ENCODE data around the gene KIRREL3.

The KIRREL3 gene

DNA sequence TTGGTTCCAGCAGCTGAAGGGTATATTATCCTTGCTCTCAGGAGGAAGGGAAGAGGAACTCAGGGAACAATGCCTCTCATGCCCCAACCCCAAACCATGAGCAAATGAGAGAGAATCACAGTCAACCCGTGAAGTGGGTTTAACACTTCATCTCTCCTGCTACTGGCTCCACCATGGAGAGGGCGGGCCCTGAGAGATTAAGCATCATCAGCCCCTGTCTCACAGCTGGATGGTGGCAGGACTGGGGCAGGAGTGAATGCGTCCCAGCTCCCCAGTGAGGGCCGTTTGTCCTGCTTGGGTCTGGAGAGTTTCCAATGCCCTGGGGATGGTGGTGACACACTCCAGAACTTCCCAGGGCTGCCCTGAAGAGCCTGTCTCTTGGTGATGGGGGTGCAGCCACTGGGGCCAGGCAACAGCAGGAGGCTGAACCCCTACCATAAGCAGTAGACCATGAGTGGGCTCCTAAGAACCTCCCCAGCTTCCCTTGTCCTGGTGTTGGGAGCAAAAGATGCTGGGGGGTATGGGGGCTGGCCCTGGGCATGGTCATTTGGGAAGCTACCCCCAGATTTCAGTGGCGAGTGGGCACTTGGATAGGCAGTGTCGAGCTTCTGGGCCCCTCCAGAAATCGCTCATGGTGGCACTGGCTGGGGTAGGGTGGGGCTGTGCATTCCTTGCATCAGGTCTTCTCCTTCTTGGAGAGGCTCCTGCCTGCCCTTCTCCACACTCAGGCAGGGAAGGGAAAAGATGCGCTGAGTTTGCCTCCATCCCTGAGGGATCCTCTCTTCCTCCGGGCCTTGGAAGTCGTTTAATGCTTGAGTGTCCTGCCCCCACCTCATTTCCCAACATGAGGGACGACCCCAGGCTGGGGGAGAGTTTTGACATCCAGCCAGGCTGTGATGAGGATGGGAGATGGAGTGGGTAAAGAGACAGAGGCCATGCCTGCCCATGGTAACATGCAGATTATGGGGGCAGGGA, 487.5 kb downstream of the KIRREL3 start:
- no peaks in the 10 kb centered on the region for H3K27me3 ChIP-seq (ENCODE audit: low read depth, low read length)
- no peaks in the 10 kb centered on the region for H3K9me3 ChIP-seq (ENCODE audit: control insufficient read depth in 1 of 2, low read length in 2 of 2)

DNA sequence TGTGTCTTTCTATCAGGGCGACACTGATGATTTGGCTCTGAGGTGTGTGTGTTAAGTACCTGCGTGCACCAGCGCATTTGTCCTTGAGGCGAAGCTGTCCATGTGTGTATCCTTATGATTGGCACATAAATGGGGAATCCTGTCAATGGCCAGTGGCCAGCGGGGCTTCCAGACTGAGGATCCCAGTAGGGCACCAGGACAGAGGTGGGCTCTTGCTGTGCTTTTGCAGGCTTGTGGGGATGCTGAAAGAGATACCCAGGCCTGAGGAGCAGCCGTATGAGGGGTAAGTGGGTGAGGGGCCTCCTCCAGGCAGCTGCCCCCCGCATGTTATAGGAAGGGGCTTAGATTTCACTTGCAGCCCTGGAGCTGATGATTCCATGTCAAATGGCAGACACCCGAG, 488.3 kb downstream of the KIRREL3 start:
- Histone ChIP-seq H3K4me3 (ENCODE audit: low read depth in 1 of 2, low read length in 2 of 2) (no peak overlapping the region), H3K9me3 (ENCODE audit: control insufficient read depth in 1 of 2, low read length in 2 of 2) (no peaks in the 10 kb centered on the region), H3K27me3 (ENCODE audit: low read depth, low read length) (no peaks in the 10 kb centered on the region), H3K4me1 (ENCODE audit: control insufficient read depth in 1 of 2, insufficient read depth in 2 of 2, low read length in 2 of 2) (no peaks in the 10 kb centered on the region), H3K27ac (ENCODE audit: low read length) (no peak overlapping the region), H3K36me3 (ENCODE audit: control insufficient read depth in 1 of 2, insufficient read depth in 2 of 2, low read length in 2 of 2) (no peaks in the 10 kb centered on the region)

More for the DNA sequence above, 487.5 kb downstream of the KIRREL3 start:
- no peaks in the 10 kb centered on the region for H3K4me1 ChIP-seq (ENCODE audit: control insufficient read depth in 1 of 2, insufficient read depth in 2 of 2, low read length in 2 of 2)
- no peak overlapping the region for H3K4me3 ChIP-seq (ENCODE audit: low read depth in 1 of 2, low read length in 2 of 2)
- no peak overlapping the region for H3K27ac ChIP-seq (ENCODE audit: low read length)
- H3K36me3 ChIP-seq (ENCODE audit: control insufficient read depth in 1 of 2, insufficient read depth in 2 of 2, low read length in 2 of 2), result no peaks in the 10 kb centered on the region

DNA sequence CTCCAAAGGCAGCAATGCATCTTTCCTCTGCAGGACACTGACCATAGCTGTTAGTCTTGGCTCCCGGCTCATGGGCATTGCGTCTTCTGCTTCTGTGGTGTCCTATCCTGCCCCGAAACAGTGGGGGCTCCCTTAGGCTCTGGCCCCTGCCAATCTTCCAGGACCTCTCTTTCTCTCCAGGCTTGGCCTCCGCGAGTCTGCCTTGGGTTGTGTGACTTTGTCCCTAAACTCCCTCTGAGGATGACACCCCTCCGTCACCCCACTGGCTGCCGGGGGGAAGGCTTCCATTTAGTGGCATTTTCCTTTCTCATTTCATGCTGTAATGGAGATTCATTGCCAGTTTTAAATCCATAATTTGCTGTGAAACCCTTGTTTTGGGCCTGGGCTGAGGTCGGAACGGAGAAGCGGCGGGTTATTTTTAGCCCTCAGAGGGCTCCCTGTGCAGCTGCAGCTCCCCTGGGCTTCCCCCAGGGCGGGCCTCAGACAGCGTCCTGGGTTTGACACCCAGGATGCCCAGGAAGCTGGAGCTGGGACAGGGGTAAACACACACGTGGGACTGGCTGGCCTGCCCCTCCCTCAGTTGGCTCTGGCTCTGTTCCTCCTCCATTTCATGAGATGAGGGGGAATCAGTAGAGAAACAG, 489.0 kb downstream of the KIRREL3 start:
- no peaks in the 10 kb centered on the region for H3K36me3 ChIP-seq (ENCODE audit: control insufficient read depth in 1 of 2, insufficient read depth in 2 of 2, low read length in 2 of 2)
- no peaks in the 10 kb centered on the region for H3K4me1 ChIP-seq (ENCODE audit: control insufficient read depth in 1 of 2, insufficient read depth in 2 of 2, low read length in 2 of 2)
- no peak overlapping the region for H3K4me3 ChIP-seq (ENCODE audit: low read depth in 1 of 2, low read length in 2 of 2)
- no peak overlapping the region for H3K27ac ChIP-seq (ENCODE audit: low read length)
- H3K9me3 ChIP-seq (ENCODE audit: control insufficient read depth in 1 of 2, low read length in 2 of 2), result peaks cover 0 to 5% of the 10 kb centered on the region in 2 donors
- no peaks in the 10 kb centered on the region for H3K27me3 ChIP-seq (ENCODE audit: low read depth, low read length)

- H3K9me3 ChIP-seq (ENCODE audit: control insufficient read depth in 1 of 2, low read length in 2 of 2), result peaks cover 0 to 9% of the 10 kb centered on the region in 2 donors
- no peaks in the 10 kb centered on the region for H3K36me3 ChIP-seq (ENCODE audit: control insufficient read depth in 1 of 2, insufficient read depth in 2 of 2, low read length in 2 of 2)
- no peaks in the 10 kb centered on the region for H3K4me1 ChIP-seq (ENCODE audit: control insufficient read depth in 1 of 2, insufficient read depth in 2 of 2, low read length in 2 of 2)
- no peak overlapping the region for H3K4me3 ChIP-seq (ENCODE audit: low read depth in 1 of 2, low read length in 2 of 2)
- no peaks in the 10 kb centered on the region for H3K27me3 ChIP-seq (ENCODE audit: low read depth, low read length)
- no peak overlapping the region for H3K27ac ChIP-seq (ENCODE audit: low read length)
Observed at GRCh38 chr11:126510621-126511370, 489.8 kb downstream of the KIRREL3 start.

- Histone ChIP-seq H3K4me1 (ENCODE audit: control insufficient read depth in 1 of 2, insufficient read depth in 2 of 2, low read length in 2 of 2) (no peaks in the 10 kb centered on the region), H3K4me3 (ENCODE audit: low read depth in 1 of 2, low read length in 2 of 2) (no peak overlapping the region), H3K36me3 (ENCODE audit: control insufficient read depth in 1 of 2, insufficient read depth in 2 of 2, low read length in 2 of 2) (no peaks in the 10 kb centered on the region), H3K9me3 (ENCODE audit: control insufficient read depth in 1 of 2, low read length in 2 of 2) (peaks cover 0 to 16% of the 10 kb centered on the region in 2 donors), H3K27me3 (ENCODE audit: low read depth, low read length) (no peaks in the 10 kb centered on the region), H3K27ac (ENCODE audit: low read length) (no peak overlapping the region)
Observed at GRCh38 chr11:126507646-126508045, 492.9 kb downstream of the KIRREL3 start.

DNA sequence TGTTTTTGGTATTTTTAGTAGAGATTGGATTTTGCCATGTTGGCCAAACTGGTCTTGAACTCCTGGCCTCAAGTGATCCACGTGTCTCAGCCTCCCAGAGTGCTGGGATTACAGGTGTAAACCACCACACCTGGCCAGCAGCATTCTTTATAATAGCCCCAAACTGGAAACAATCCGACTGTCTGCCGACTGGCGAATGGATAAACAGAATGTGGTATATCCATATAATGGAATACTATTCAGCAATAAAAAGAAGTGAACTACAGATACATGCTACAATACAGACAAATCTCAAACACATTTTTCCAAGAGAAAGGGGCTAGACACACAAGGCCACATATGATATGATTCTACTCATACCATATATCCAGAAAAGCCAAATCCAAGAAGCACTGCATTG, 493.8 kb downstream of the KIRREL3 start:
- no peaks in the 10 kb centered on the region for H3K4me1 ChIP-seq (ENCODE audit: control insufficient read depth in 1 of 2, insufficient read depth in 2 of 2, low read length in 2 of 2)
- peaks cover 0 to 16% of the 10 kb centered on the region in 2 donors for H3K9me3 ChIP-seq (ENCODE audit: control insufficient read depth in 1 of 2, low read length in 2 of 2)
- H3K36me3 ChIP-seq (ENCODE audit: control insufficient read depth in 1 of 2, insufficient read depth in 2 of 2, low read length in 2 of 2), result no peaks in the 10 kb centered on the region
- no peaks in the 10 kb centered on the region for H3K27me3 ChIP-seq (ENCODE audit: low read depth, low read length)
- no peak overlapping the region for H3K27ac ChIP-seq (ENCODE audit: low read length)
- no peak overlapping the region for H3K4me3 ChIP-seq (ENCODE audit: low read depth in 1 of 2, low read length in 2 of 2)

- no peak overlapping the region for H3K4me3 ChIP-seq (ENCODE audit: low read depth in 1 of 2, low read length in 2 of 2)
- no peaks in the 10 kb centered on the region for H3K36me3 ChIP-seq (ENCODE audit: control insufficient read depth in 1 of 2, insufficient read depth in 2 of 2, low read length in 2 of 2)
- peaks cover 0 to 16% of the 10 kb centered on the region in 2 donors for H3K9me3 ChIP-seq (ENCODE audit: control insufficient read depth in 1 of 2, low read length in 2 of 2)
- H3K27me3 ChIP-seq (ENCODE audit: low read depth, low read length), result no peaks in the 10 kb centered on the region
- no peaks in the 10 kb centered on the region for H3K4me1 ChIP-seq (ENCODE audit: control insufficient read depth in 1 of 2, insufficient read depth in 2 of 2, low read length in 2 of 2)
- H3K27ac ChIP-seq (ENCODE audit: low read length), result no peak overlapping the region
Observed at GRCh38 chr11:126502982-126503381, 497.6 kb downstream of the KIRREL3 start.

DNA sequence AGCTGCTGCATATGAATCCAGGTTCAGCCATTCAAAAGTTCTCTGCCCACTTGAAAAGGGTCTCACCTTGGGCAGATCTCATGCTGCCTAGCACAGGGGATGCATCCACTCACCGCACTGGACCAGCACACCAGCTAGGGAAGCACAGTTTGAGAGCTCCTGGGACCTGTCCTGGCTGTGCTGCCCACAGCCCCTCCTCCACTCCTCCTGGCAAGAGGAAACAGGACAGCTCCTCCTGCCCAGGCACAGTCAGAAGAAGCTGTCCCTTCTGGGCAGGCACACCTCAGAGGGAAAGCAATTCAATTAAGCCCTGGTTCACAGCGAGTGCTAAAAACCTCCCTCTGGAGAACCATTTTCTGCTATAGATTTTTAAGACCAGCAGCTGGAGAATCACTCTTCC, 498.4 kb downstream of the KIRREL3 start:
- no peak overlapping the region for H3K4me3 ChIP-seq (ENCODE audit: low read depth in 1 of 2, low read length in 2 of 2)
- no peaks in the 10 kb centered on the region for H3K27me3 ChIP-seq (ENCODE audit: low read depth, low read length)
- no peaks in the 10 kb centered on the region for H3K36me3 ChIP-seq (ENCODE audit: control insufficient read depth in 1 of 2, insufficient read depth in 2 of 2, low read length in 2 of 2)

DNA sequence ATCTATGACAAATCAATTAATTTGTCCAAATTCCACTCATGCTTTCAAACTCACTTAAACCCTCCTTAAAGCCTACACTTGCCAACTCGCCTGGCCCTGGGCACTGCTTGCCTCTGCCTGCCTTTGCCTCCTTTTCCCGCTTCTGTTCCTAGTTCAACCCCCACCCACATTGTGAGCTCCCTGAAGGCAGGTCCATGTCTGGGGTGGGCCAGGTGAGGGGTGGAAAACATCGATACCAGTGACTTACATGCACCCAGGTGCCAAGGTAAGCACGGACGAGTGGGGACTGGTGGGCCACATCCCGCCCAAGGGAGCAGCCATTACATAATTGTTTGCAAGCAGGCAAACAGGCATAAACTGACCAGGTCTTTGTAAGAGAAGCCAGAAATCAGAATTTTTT, 498.9 kb downstream of the KIRREL3 start:
- no peak overlapping the region for H3K27ac ChIP-seq (ENCODE audit: low read length)
- H3K4me3 ChIP-seq (ENCODE audit: low read depth in 1 of 2, low read length in 2 of 2), result no peak overlapping the region
- H3K4me1 ChIP-seq (ENCODE audit: control insufficient read depth in 1 of 2, insufficient read depth in 2 of 2, low read length in 2 of 2), result no peaks in the 10 kb centered on the region
- H3K36me3 ChIP-seq (ENCODE audit: control insufficient read depth in 1 of 2, insufficient read depth in 2 of 2, low read length in 2 of 2), result no peaks in the 10 kb centered on the region
- no peaks in the 10 kb centered on the region for H3K27me3 ChIP-seq (ENCODE audit: low read depth, low read length)
- peaks cover 0 to 12% of the 10 kb centered on the region in 2 donors for H3K9me3 ChIP-seq (ENCODE audit: control insufficient read depth in 1 of 2, low read length in 2 of 2)

More for the DNA sequence above, 498.4 kb downstream of the KIRREL3 start:
- no peaks in the 10 kb centered on the region for H3K4me1 ChIP-seq (ENCODE audit: control insufficient read depth in 1 of 2, insufficient read depth in 2 of 2, low read length in 2 of 2)
- peaks cover 0 to 16% of the 10 kb centered on the region in 2 donors for H3K9me3 ChIP-seq (ENCODE audit: control insufficient read depth in 1 of 2, low read length in 2 of 2)
- H3K27ac ChIP-seq (ENCODE audit: low read length), result no peak overlapping the region

- no peaks in the 10 kb centered on the region for H3K4me1 ChIP-seq (ENCODE audit: control insufficient read depth in 1 of 2, insufficient read depth in 2 of 2, low read length in 2 of 2)
- no peaks in the 10 kb centered on the region for H3K27me3 ChIP-seq (ENCODE audit: low read depth, low read length)
- H3K9me3 ChIP-seq (ENCODE audit: control insufficient read depth in 1 of 2, low read length in 2 of 2), result peaks cover 0 to 8% of the 10 kb centered on the region in 2 donors
Observed at GRCh38 chr11:126500981-126501380, 499.6 kb downstream of the KIRREL3 start.

More at GRCh38 chr11:126500981-126501380, 499.6 kb downstream of the KIRREL3 start:
- Histone ChIP-seq H3K4me3 (ENCODE audit: low read depth in 1 of 2, low read length in 2 of 2) (no peak overlapping the region), H3K27ac (ENCODE audit: low read length) (no peak overlapping the region), H3K36me3 (ENCODE audit: control insufficient read depth in 1 of 2, insufficient read depth in 2 of 2, low read length in 2 of 2) (no peaks in the 10 kb centered on the region)

All from muscle layer of duodenum (tissue), 2 donors.